GM13976 (cell line): ENCODE measurements around the gene AGFG1.

Source experiments
- DNase-seq: peaks from one replicate; pipeline ENCODE4 v3.0.0; 2012; ENCODE audit warnings: low spot score
- in situ Hi-C: fragments of 300-500 bp; cut with MboI; formaldehyde crosslinking; loops from one replicate; pipeline ENCODE4 v1.12.0; 2022; ENCODE audit warnings: low sequenced_read_pairs, mixed read lengths, inconsistent platforms; ENCODE audit not compliant: unreplicated experiment
- TF ChIP-seq, protein P1 (sequence below): IDR thresholded peaks from 2 replicates; pipeline ENCODE4 v1.5.1; 2012; ENCODE audit warnings: borderline replicate concordance, mild to moderate bottlenecking; ENCODE audit not compliant: insufficient read depth; ENCODE audit errors: extremely low read depth, missing control alignments, control extremely low read depth

The AGFG1 gene

DNA sequence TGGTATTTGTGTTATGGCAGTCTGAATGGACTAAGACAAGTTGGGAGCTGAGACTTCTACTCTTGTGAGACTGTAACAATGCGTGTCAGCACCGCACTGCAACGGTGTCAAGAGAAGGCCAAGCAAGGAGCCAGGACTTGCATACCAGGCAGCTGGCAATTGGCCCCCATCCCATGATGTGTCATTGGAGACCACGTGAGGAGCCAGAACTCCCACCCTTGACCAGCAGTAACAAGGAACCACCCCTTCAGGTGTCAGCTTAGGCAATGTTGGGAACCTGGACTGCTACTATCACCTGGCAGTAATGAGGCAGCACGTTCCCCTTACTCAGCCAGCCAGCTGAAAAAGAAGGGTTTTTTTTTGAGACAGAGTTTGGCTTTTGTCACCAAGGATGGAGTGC is 32.7 kb upstream of the AGFG1 start:
- in situ Hi-C loops, result no loop called here
- no peak for DNase-seq
- TF ChIP-seq, protein P1, sequence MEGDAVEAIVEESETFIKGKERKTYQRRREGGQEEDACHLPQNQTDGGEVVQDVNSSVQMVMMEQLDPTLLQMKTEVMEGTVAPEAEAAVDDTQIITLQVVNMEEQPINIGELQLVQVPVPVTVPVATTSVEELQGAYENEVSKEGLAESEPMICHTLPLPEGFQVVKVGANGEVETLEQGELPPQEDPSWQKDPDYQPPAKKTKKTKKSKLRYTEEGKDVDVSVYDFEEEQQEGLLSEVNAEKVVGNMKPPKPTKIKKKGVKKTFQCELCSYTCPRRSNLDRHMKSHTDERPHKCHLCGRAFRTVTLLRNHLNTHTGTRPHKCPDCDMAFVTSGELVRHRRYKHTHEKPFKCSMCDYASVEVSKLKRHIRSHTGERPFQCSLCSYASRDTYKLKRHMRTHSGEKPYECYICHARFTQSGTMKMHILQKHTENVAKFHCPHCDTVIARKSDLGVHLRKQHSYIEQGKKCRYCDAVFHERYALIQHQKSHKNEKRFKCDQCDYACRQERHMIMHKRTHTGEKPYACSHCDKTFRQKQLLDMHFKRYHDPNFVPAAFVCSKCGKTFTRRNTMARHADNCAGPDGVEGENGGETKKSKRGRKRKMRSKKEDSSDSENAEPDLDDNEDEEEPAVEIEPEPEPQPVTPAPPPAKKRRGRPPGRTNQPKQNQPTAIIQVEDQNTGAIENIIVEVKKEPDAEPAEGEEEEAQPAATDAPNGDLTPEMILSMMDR, result no peak

DNA sequence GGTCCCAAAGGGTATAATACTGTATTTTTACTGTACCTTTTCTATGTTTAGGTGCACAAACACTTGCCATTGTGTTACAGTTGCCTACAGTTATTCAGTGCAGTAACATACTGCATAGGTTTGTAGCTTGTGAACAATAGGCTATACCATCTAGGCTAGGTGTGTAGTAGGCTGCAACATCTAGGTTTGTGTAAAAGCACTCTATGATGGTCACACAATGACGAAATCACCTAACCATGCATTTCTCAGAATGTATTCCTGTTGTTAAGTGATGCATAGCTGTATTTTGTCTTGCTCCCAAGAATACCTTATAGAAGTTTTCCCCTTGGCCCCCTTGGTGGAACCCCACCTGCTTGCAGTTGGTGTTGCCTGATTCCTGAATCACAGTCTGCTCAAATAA is 29.3 kb upstream of the AGFG1 start:
- no peak for DNase-seq
- TF ChIP-seq, protein P1, result no peak
- in situ Hi-C loops, result no loop called here

DNA sequence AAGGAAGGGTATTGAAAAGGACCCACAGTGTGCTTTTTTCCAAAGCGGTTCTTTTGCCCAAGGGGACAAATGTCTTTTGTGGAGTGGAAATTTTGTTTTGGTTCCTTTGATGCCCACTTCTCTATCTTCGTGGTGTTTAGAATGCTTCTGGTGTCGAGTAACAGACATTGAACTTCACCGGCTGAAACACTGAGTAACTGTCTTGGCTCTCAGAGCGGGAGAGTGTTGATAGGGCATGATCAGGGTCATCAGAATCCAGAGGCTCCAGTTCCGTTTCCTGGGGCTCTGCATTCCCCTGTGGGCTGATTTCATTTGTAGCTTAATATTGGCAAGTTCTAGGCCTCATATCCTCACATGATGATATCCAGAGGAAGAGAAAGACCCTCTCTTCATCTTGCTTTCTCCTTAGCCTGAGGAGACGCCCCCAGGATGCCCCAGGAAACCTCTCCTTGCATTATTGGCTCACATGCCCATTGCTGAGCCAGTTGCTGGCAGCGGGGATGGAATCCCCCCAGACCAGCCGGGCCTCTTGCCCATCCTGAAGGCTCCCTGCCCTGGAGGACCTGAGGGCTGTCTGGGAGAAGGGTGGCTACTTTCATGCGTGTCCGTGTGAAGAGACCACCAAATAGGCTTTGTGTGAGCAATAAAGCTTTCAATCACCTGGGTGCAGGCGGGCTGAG is 27.9 kb upstream of the AGFG1 start:
- DNase-seq, result no peak
- TF ChIP-seq, protein P1, result no peak
- in situ Hi-C loops, result no loop called here

DNA sequence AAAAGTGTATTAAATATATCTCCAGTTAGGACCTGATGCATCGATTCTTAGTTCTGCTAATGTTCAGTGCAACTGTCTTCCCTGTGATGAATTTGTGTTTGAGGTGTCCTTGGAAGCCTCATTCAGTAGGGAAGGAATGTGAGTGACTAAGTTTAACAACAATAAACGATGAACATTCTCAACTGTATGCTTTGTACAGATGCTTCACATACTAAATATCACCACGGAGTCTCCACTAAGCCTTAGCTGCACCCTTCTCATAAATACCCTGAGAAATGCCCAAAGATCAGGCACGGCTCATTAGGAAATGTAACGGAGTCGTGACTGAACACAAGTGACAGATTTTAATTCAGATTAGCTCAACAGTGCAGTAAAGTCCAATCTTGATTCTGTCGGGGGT is 24.4 kb upstream of the AGFG1 start:
- TF ChIP-seq, protein P1, result no peak
- in situ Hi-C loops, result no loop called here
- no peak for DNase-seq

DNA sequence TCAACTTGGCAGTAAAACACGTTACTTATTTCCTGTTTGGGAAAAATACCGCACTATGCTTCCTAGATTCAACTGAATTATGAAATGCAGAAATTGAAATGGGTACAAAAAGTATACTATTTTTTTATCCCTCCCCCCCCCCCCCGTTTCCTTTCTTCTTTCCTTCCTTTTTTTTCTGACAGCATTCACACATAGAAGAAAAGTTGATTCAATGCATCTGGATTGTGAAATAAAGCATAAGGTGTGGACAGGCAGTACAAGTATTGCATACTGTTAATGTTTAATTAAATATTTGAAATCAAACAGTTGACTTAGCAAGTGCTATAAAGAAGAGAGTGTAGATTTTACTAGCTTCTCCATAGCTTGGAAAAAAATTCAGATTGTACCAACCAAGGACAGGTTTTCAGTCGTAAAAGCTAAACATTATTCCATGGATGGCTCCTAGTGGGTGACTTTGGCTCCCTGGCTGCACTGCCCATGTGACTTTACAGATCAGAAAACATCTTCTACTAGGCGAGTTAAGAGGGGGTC is 21.6 kb upstream of the AGFG1 start:
- TF ChIP-seq, protein P1, result no peak
- in situ Hi-C loops, result no loop called here
- no peak for DNase-seq

DNA sequence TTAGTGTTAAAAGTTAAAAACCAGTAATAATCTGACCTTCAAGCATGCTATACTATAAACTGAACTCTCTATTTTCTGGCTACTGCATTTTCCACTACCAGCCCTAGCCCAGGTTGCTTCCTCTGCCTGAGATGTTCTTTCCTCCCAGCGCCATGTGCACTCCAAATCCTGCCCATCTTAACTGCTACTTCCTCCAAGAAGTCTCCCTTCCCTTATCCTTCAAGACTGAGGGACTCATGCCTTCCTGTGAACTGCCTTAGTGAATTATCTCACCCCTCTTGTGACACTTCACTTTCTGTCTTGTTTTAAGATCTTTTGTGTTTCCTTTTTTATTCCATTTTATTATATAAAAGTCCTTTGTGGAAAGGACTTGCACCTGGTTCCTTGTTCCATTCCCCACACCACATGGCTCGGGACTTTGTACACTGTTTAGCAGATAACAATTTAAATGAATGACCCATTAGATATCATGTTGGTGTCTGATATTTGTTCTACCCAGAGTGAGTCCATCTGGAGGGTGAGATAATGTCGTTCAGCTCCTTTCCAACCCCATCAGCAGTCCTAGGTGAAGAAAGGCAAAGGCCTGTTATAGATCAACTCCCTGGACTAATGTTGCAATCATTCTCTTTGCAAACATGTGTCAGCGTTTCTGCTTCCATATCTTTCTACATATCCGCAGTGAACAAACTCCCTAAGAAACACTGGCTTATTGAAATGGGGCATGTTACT is 20.9 kb upstream of the AGFG1 start:
- TF ChIP-seq, protein P1, result no peak
- in situ Hi-C loops, result no loop called here
- DNase-seq, result no peak

DNA sequence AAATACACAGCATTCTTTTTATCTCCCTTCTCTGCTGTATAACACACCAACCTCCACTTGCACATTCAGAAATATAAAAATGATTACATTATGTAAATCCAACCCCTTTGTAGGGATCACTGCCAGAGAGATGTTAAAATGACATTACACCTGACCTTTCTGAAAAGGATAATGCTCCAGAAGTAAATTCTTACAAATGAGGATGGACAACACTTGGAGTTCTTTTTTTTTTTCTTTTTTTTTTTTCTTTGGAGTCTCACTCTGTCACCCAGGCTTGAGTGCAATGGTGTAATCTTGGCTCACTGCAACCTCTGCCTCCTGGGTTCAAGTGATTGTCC is 20.3 kb upstream of the AGFG1 start:
- TF ChIP-seq, protein P1, result no peak
- DNase-seq, result no peak
- in situ Hi-C loops, result no loop called here
